ENCODE measurements around the gene CLEC4C. TPM values are rescaled to one million over a fixed set of nuclear protein-coding genes. Genes with fewer than 3 reads are reported as not detected.
"Not testable (repeated sequence)": the region's sequence is repeated elsewhere in the genome, so short reads cannot be mapped to it uniquely, and the experiment has no call there.

Gene CLEC4C
- polyA plus RNA-seq, 1 of the 3 experiments (the other 2 are of a cell fraction) = not detected

- ChIA-PET POLR2A (no interaction called here), CTCF (no interaction called here)
- no peak overlapping the region for H3K4me2 ChIP-seq
- no peak overlapping the region for H2AFZ ChIP-seq (ENCODE audit: low read depth)
- H3F3A ChIP-seq (replicated peaks; ENCODE audit: insufficient read depth) = no peaks in the 10 kb centered on the region
- H4K20me1 ChIP-seq (ENCODE audit: insufficient read depth) = no peaks in the 10 kb centered on the region
- H3K27me3 ChIP-seq (ENCODE audit: insufficient read depth) = peaks cover 5% of the 10 kb centered on the region; the same call in 1 of the 2 replicates
- no peaks in the 10 kb centered on the region for H3K9me2 ChIP-seq
- H3K4me1 ChIP-seq (ENCODE audit: control insufficient read depth in 1 of 2, insufficient read depth in 2 of 2, low read depth in 1 of 2, low read length in 1 of 2) = no peaks in the 10 kb centered on the region
- H3K27ac ChIP-seq (ENCODE audit: low read depth in 2 of 2, low read length in 1 of 2) = no peak overlapping the region
- DNase-seq = no peak
- TF ChIP-seq RCOR1 (IDR thresholded peaks at IDR 0.05; ENCODE audit: low read length) (no peak), GATA2 (CRISPR knock-in tag; IDR thresholded peaks at IDR 0.05) (no peak), RFX5 (IDR thresholded peaks at IDR 0.05; ENCODE audit: low read length) (no peak), MXI1 (IDR thresholded peaks at IDR 0.05; ENCODE audit: low read depth, low read length) (no peak), ELF1 (IDR thresholded peaks at IDR 0.05) (no peak), CHD2 (IDR thresholded peaks at IDR 0.05; ENCODE audit: low read length, partially characterized antibody) (no peak), RXRA (IDR thresholded peaks at IDR 0.05; ENCODE audit: borderline replicate concordance, low read depth) (no peak), TEAD4 (IDR thresholded peaks at IDR 0.05; ENCODE audit: borderline replicate concordance, insufficient read depth) (no peak), REST (IDR thresholded peaks at IDR 0.05; ENCODE audit: low read depth, low read length) (no peak), TAF1 (IDR thresholded peaks at IDR 0.05; ENCODE audit: borderline replicate concordance, low read depth, low read length) (no peak), YY1 (IDR thresholded peaks at IDR 0.05; ENCODE audit: low read depth) (no peak), CTCF (IDR thresholded peaks at IDR 0.05) (no peak), EZH2phosphoT487 (IDR thresholded peaks at IDR 0.05; ENCODE audit: borderline replicate concordance, low read depth) (no peak), USF1 (IDR thresholded peaks at IDR 0.05; ENCODE audit: borderline replicate concordance, low read depth) (no peak), NRF1 (IDR thresholded peaks at IDR 0.05; ENCODE audit: low read depth, low read length) (no peak), TCF12 (IDR thresholded peaks at IDR 0.05) (no peak), JUND (IDR thresholded peaks at IDR 0.05) (no peak)
- TF ChIP-seq, protein P1, sequence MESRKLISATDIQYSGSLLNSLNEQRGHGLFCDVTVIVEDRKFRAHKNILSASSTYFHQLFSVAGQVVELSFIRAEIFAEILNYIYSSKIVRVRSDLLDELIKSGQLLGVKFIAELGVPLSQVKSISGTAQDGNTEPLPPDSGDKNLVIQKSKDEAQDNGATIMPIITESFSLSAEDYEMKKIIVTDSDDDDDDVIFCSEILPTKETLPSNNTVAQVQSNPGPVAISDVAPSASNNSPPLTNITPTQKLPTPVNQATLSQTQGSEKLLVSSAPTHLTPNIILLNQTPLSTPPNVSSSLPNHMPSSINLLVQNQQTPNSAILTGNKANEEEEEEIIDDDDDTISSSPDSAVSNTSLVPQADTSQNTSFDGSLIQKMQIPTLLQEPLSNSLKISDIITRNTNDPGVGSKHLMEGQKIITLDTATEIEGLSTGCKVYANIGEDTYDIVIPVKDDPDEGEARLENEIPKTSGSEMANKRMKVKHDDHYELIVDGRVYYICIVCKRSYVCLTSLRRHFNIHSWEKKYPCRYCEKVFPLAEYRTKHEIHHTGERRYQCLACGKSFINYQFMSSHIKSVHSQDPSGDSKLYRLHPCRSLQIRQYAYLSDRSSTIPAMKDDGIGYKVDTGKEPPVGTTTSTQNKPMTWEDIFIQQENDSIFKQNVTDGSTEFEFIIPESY (IDR thresholded peaks at IDR 0.05; ENCODE audit: borderline replicate concordance, low read depth) = no peak
- H3K79me2 ChIP-seq (ENCODE audit: insufficient read depth) = no peaks in the 10 kb centered on the region
- no peaks in the 10 kb centered on the region for H3K9me3 ChIP-seq
- H3K4me3 ChIP-seq (ENCODE audit: low read depth in 2 of 2, low read length in 1 of 2) = no peak overlapping the region
- H3K9ac ChIP-seq = no peak overlapping the region
- 5% methylated on average over 5 of the region's 5 CpGs for WGBS (ENCODE audit: low lambda C conversion rate)
- H3K36me3 ChIP-seq (replicated peaks in 1 of 2; ENCODE audit: control insufficient read depth in 1 of 2, insufficient read depth in 2 of 2, low read length in 1 of 2) = no peaks in the 10 kb centered on the region
Measured at GRCh38 chr12:7731486-7731885, 15.7 kb downstream of the CLEC4C start.

- H3K79me2 ChIP-seq (ENCODE audit: insufficient read depth); POLR2A ChIA-PET; H3K27me3 ChIP-seq (ENCODE audit: insufficient read depth); H3K27ac ChIP-seq (ENCODE audit: low read depth in 2 of 2, low read length in 1 of 2); H3K4me1 ChIP-seq (ENCODE audit: control insufficient read depth in 1 of 2, insufficient read depth in 2 of 2, low read depth in 1 of 2, low read length in 1 of 2); H3K9me3 ChIP-seq; H3K9me2 ChIP-seq; H3K4me2 ChIP-seq; DNase-seq; H3K4me3 ChIP-seq (ENCODE audit: low read depth in 2 of 2, low read length in 1 of 2); H3K36me3 ChIP-seq (replicated peaks in 1 of 2; ENCODE audit: control insufficient read depth in 1 of 2, insufficient read depth in 2 of 2, low read length in 1 of 2); CTCF ChIA-PET; H3F3A ChIP-seq (replicated peaks; ENCODE audit: insufficient read depth); H3K9ac ChIP-seq; H2AFZ ChIP-seq (ENCODE audit: low read depth); H4K20me1 ChIP-seq (ENCODE audit: insufficient read depth): not testable (repeated sequence)
Measured at GRCh38 chr12:7730984-7731383, 16.2 kb downstream of the CLEC4C start.
